NCI-H1694 (cell line): Measurements from ENCODE around the gene C17orf78.
"Not testable (repeated sequence)": the region's sequence is repeated elsewhere in the genome, so short reads cannot be mapped to it uniquely, and the experiment has no call there.

ENCODE experiments used
- DNase-seq: peaks from one replicate; lab custom pipeline; 2025; lab: John Stamatoyannopoulos, UW

The C17orf78 gene

GRCh38 chr17:37375706-37376105 is at the start of gene C17orf78:
C17orf78 (plus strand) TSS chr17:37375985; CDS start chr17:37376093, 108 bp downstream.
- no peak for DNase-seq

GRCh38 chr17:37327341-37328090 is 48.3 kb upstream of the C17orf78 start:
- no peak for DNase-seq

DNA sequence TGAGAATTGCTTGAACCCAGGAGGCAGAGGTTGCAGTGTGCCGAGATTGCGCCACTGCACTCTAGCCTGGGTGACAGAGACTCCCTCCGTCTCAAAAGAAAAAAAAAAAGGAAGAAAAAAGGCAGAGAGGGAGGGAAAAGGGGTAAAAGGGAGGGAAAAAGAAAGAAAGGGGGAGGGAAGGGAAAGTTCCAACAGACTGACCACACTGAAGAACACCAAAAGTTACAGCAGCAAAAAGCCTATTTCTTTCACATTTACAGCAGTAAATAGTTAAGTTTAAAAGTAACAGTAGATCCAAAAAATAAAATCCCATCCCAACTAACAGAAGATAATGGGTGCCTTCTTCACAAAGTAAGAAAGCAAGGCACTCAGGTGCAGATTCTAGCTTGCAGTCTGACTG is 36.9 kb upstream of the C17orf78 start:
- no peak for DNase-seq

GRCh38 chr17:37339321-37339720 is 36.5 kb upstream of the C17orf78 start:
- DNase-seq = no peak

- DNase-seq = no peak
Observed at GRCh38 chr17:37340804-37341203, 35.0 kb upstream of the C17orf78 start.

DNA sequence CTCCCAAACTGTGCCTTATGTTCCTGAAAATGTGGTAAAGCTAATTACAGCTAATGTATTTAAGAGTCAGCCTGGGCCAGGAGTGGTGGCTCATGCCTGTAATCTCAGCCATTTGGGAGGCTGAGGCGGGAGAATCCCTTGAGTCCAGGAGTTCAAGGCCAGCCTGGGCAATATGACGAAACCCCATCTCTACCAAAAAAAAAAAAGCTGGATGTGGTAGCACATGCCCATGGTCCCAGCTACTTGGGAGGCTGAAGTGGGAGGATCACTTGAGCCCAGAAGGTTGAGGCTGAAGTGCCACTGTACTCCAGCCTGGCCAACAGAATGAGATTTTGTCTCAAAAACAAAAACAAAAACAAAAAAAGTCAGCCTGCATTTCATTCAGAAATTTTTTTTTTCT is 33.2 kb upstream of the C17orf78 start:
- no peak for DNase-seq

DNA sequence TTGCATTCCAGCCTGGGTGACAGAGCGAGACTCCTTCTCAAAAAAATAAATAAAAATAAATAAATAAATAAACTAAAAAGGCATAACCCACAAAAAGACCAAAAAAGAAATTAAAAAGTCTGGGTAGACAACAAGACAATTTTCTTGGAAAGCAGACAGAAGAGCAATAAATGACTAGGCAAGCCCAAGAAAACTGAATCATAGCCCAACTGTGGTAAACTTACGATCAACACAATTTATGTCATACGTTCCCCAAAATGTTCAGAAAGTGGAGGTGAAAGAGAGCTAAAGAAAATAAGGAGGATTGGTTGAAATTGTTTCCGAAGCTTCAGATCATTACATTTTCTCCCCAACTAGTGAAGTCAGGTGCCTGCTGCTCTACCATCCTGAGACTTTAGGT is 31.3 kb upstream of the C17orf78 start:
- DNase-seq = no peak

GRCh38 chr17:37346863-37347402 is 28.9 kb upstream of the C17orf78 start:
- not testable (repeated sequence) for DNase-seq

DNA sequence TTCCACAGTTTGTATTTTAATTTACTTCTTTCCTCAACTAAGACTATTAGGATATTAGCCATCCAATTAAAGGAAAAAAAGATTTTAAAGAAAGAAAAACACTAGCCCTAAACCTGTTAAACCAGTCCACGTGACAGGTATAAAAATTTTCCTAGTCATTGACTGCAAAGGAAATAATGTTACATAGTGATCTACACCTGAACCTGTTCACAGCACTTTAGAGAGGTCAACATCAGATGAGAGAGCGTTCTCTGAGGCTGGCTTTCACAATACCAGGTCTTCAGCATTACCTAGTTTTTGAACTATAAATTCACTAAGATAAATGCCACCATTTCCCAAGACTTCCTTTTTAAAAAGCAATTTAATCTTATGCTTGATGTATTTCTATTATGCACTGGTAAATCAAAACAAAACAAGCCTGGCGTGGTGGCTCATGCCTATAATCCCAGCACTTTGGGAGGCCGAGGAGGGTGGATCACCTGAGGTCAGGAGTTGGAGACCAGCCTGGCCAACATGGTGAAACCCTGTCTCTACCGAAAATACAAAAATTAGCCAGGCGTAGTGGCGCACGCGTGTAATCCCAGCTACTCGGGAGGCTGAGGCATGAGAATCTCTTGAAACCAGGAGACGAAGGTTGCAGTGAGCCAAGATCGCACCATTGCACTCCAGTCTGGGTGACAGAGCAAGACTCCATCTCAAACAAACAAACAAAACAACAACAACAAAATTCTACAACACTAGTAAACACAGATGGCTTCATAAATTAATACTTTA is 18.8 kb upstream of the C17orf78 start:
- DNase-seq = not testable (repeated sequence)

DNA sequence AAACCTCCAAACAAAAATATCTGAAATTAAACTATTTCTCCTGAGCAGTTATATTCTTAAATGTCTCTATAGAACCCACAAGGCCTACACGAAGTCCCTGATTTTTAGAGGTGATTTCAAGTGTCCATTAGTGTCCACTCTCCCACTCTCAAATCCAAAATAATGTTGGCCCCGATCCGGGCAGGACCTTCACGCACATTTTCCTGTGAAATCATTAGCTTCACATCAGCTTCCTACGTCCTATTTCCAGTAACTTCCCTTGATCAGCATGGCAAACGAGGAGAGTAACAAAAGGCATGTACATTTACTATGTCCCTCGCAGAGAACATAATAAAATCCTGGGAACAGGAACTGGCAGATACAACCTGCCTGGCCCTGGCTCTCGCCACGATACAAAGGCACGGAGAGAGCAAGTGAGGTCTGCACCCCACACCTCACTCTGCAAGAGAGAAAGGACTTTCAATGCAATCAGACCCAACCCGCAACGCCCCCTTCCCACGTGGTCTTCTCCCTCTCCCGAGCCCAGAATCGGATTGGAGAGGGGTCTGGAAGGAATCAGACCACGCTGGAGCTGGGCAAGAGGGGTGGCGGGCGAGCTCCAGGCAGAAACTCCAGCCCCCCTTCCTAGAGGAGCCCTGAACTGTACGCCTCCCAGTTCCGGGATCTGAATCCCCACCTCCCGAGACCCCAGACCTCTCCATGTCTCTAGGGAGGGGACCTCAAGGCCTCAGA is 17.5 kb upstream of the C17orf78 start:
- peak; percentile 57 for DNase-seq

DNA sequence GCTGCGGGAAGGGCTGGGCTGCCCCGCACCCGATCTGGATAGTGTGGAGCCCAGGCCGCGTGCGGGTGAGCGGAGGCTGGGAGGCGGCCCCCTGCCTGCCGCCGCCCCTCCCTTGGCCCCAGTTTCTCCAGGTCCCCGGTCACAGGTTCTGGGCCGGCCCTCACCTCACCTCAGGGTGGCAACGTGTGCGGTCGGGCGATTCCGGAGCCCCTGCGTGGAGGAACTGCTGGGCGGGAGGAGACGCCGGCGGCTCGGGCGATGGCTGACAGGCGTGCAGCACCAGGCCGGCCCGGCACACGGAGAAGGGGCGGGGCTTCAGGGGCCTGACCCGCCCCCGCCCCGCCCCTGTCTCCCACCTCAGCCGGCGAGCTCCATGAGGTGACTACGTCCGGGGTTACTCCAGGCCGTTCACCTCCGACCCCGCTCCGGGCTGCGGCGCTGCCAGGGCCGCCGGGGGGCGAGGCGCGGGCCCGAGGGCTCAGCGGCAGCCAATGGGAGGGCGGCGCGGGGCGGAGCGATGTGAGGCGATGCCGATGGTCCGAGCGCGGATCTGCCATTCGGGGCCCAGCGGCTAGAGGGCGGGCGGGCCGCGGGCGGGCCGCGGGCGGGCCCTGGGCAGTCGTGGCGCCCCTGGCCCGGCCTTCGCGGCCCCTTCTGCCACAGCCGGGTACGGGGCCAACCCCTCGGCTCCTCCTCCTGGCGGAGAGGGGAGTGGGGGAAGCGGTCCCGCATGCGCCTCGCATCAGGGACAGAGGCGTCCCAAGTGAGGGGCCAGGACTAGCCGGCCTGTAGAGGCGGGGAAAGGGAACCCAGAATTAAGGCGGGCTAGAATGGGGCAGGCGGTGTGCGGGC is 16.7 kb upstream of the C17orf78 start:
- DNase-seq = peak; percentile 70

GRCh38 chr17:37359682-37360188 is 16.1 kb upstream of the C17orf78 start:
- DNase-seq = no peak

- DNase-seq = no peak
Observed at GRCh38 chr17:37360632-37361031, 15.2 kb upstream of the C17orf78 start.

DNA sequence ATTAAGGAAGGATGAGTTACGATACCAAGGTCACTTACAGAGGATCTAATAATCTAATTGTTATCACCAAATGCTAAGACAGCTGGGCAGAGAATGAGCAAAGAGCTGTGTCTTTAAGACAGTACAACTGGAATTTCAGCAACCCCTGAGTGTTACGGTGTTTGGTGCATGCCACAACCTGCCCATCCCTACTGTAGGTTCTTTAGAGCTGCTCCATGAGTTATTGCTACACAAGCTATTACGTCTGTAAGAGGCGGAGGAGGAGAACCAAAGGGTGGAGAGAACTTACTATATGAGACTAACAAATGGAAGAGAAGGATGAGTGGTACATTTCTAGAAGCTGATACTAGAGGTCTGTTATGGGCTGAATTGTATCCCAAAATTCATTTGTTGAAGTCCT is 14.2 kb upstream of the C17orf78 start:
- DNase-seq = no peak

- no peak for DNase-seq
Observed at GRCh38 chr17:37365589-37365988, 10.2 kb upstream of the C17orf78 start.

DNA sequence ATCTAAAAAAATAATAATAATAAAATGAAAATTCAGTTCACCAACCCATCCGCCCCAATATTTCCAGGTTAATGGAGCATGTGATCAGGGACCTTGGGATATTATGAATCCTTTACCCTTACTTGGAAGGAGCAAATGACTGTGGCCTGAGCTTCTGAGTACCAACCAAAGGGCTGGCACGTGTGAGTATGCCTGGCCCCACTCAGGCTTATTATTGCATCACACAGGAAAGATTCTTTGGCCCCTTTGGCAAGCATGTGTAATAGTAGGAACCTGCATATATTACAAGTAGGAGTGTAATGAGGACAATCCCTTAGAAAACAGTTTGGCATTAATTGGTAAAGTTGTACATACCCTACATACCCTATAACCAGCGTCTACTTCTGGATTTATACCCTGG is 7.2 kb upstream of the C17orf78 start:
- DNase-seq = no peak

DNA sequence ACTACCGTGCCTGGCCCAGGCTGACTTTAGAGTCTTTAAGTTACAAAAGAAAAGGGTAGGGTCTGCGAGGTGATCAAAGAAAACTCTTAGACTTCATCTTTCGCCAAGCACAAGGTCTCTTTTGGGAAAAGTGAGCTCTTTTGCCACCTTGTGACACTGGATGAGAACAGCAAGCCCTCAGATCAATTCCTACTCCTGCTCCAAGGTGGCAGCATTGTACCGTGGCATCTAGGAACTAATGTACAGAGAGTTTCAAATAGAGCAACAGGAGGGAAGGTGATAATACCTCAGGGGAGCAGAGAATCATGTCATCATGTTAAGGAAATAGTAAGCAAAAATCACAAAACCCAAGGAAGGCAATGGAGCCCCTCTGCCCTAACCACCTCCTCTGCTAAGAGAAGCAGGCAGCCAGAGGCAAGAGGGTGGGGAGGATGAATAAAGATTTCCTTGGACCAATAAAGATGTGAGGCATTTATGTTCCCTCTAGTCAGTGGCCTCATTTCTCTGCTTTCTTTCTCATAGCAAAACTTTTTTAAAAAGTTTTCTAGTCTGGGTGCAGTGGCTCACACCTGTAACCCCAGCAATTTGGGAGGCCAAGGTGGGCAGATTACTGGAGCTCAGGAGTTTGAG is 2.1 kb upstream of the C17orf78 start:
- DNase-seq = peak; percentile 87

- no peak for DNase-seq
Observed at GRCh38 chr17:37382056-37382455, 6.3 kb downstream of the C17orf78 start.

DNA sequence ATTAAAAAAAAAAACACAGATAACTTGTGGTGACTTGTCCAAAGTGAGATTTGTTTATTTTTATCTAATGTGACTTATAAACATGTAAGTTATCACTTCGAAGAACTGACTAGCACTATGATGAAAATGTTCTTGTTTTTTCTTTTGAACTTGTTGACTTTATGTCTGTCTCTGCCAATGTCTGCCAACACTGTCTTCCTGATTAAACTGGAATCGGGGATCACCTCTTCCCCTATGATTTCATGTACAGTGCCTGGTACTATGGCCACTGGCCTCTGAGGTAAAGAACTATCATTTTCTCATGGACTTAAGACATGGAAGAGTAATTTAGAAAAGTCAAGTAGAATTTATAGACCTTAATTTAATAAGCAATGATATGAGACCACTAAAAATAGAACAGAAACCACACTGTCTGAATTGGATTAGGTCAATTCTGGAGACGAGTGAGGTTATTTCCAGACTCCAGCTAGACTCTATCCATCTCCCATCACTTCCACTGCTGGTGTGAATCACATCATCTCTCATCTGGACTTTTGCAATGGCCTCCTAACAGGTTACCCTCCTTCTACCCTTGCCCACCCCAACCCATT is 8.9 kb downstream of the C17orf78 start:
- no peak for DNase-seq

DNA sequence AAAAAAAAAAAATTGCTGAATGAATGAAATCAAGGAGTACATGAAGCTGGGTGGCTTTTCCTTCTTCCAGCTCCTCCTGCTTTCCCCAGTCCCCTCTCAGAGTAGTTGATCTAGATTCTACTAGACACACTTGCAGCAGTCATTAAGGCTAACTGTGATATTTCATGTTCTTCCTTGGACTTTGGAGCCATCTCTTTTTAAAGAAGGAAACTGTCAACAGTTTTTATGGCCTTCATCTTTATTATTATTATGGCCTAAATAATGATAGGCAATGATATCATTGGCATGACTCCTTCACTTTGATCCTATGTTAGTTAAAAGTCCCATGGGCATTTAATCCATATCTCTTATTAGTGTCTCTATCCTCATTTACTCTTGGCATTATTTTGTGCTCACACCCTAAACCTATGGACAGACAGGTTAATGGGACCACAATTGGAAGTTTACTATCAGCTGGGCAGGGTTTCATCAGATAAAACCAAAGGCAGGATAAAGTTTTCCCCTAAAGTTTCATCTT is 9.7 kb downstream of the C17orf78 start:
- no peak for DNase-seq
